HEK293T (cell line): Measurements from ENCODE around the gene ZNF277.

Experiments used
- CTCF ChIA-PET: fragments of 350-600 bp; formaldehyde crosslinking; extraction: SDS; loops from one replicate; lab custom pipeline; 2021; ENCODE audit warnings: antibody characterized with exemption, inconsistent platforms; lab: Yijun Ruan, JAX
- POLR2A ChIA-PET: fragments of 350-600 bp; formaldehyde crosslinking; extraction: SDS; loops from one replicate; lab custom pipeline; 2020; ENCODE audit warnings: antibody characterized with exemption, inconsistent platforms; lab: Yijun Ruan, JAX
- DNase-seq: peaks from one replicate; pipeline ENCODE4 v3.0.0; 2012; ENCODE audit warnings: mixed read lengths; ENCODE audit errors: extremely low spot score
- ARNT ChIP-seq: fragments of 450-650 bp; IDR thresholded peaks from 2 replicates; pipeline ENCODE4 v1.6.1; 2017; ENCODE audit warnings: mild to moderate bottlenecking
- BHLHE40 ChIP-seq: fragments of 450-650 bp; IDR thresholded peaks from 2 replicates; pipeline ENCODE4 v1.6.1; 2016; ENCODE audit warnings: mild to moderate bottlenecking, moderate library complexity, borderline replicate concordance
- CTBP1 ChIP-seq: fragments of 450-650 bp; IDR thresholded peaks from 2 replicates; pipeline ENCODE4 v1.6.1; 2016; ENCODE audit warnings: borderline replicate concordance
- ELF4 ChIP-seq: fragments of 450-650 bp; IDR thresholded peaks from 2 replicates; pipeline ENCODE4 v1.6.1; 2017; ENCODE audit warnings: antibody characterized with exemption
- FOXA1 ChIP-seq: fragments of 450-650 bp; IDR thresholded peaks from 2 replicates; pipeline ENCODE4 v1.6.1; 2016; ENCODE audit warnings: mild to moderate bottlenecking
- FOXK2 ChIP-seq: fragments of 450-650 bp; IDR thresholded peaks from 2 replicates; pipeline ENCODE4 v1.6.1; 2016; ENCODE audit warnings: mild to moderate bottlenecking
- FOXM1 ChIP-seq: fragments of 450-650 bp; IDR thresholded peaks from 2 replicates; pipeline ENCODE4 v1.6.1; 2017; ENCODE audit warnings: mild to moderate bottlenecking, borderline replicate concordance
- HDGF ChIP-seq: fragments of 450-650 bp; IDR thresholded peaks from 2 replicates; pipeline ENCODE4 v1.6.1; 2017; ENCODE audit warnings: antibody characterized with exemption, borderline replicate concordance
- L3MBTL2 ChIP-seq: fragments of 450-650 bp; conservative IDR thresholded peaks from 2 replicates; pipeline ENCODE4 v1.6.1; 2016; ENCODE audit warnings: mild to moderate bottlenecking
- LEF1 ChIP-seq: fragments of 450-650 bp; IDR thresholded peaks from 2 replicates; pipeline ENCODE4 v1.6.1; 2017; ENCODE audit warnings: mild to moderate bottlenecking, borderline replicate concordance
- NFRKB ChIP-seq: fragments of 450-650 bp; IDR thresholded peaks from 2 replicates; pipeline ENCODE4 v1.6.1; 2016; ENCODE audit warnings: mild to moderate bottlenecking, moderate library complexity
- PKNOX1 ChIP-seq: fragments of 450-650 bp; IDR thresholded peaks from 2 replicates; pipeline ENCODE4 v1.6.1; 2016
- SP1 ChIP-seq: fragments of 450-650 bp; IDR thresholded peaks from 2 replicates; pipeline ENCODE4 v1.6.1; 2017
- SUZ12 ChIP-seq: fragments of 450-650 bp; IDR thresholded peaks from 2 replicates; pipeline ENCODE4 v1.6.1; 2016; ENCODE audit warnings: mild to moderate bottlenecking
- TARDBP ChIP-seq: fragments of 450-650 bp; IDR thresholded peaks from 2 replicates; pipeline ENCODE4 v1.6.1; 2016
- ZNF384 ChIP-seq: fragments of 450-650 bp; IDR thresholded peaks from 2 replicates; pipeline ENCODE4 v1.6.1; 2016

Gene ZNF277

DNA sequence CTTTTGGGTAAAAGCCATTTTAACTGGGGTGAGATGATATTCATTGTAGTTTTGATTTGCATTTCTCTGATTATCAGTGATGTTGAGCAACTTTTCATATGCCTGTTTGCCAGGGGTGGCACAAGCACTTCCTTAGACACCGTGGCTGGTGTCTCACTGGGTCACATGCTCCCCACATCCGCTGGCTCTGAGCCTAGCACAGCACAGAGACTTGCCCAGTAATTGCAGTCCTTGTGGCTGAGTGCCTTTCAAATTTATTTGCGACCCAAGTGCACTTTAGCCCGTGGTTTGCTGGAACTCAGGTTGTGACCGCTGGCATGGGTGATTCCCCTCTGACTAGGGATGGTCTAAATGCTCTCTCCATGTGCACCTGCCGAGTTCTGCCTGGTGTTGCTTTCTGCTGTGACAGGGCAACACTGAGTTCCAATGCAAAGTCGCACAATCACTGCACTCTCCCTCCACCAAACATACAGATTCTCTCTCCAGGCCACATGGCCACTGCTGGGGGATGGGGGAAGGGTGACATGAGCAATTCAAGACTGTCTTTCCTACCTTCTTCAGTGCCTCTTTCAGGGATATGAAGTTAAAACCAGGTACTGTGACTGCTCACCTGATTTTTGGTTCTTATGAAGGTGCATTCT lies 66.5 kb downstream of the ZNF277 start:
- TF ChIP-seq TARDBP, result no peak
- TF ChIP-seq NFRKB, result no peak
- TF ChIP-seq LEF1, result no peak
- no peak for TF ChIP-seq PKNOX1
- CTCF ChIA-PET, result no interaction called here
- no peak for DNase-seq
- POLR2A ChIA-PET, result no interaction called here

DNA sequence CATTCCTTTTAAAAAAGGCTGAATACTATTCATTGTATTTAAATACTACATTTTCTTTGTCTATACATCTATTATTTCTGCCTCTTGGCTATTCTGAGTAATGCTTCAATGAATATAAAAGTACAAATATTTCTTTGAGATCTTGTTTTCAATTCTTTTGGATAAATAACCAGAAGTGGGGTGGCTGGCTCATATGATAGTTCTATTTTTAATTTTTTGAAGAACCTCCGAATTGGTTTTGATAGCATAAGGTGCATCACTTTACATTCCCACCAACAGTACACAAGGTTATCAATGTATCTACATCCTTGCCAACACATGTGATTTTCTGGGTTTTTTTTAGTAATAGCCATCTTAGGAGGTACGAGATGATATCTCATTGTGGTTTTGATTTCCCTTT lies 72.5 kb downstream of the ZNF277 start:
- ChIA-PET CTCF (no interaction called here), POLR2A (no interaction called here)
- no peak for DNase-seq
- TF ChIP-seq FOXM1, result no peak
- TF ChIP-seq ELF4, result no peak
- no peak for TF ChIP-seq CTBP1
- TF ChIP-seq LEF1, result no peak
- TF ChIP-seq HDGF, result no peak
- TF ChIP-seq BHLHE40, result no peak
- no peak for TF ChIP-seq TARDBP
- no peak for TF ChIP-seq ZNF384
- no peak for TF ChIP-seq PKNOX1
- no peak for TF ChIP-seq NFRKB
- TF ChIP-seq SUZ12, result no peak
- no peak for TF ChIP-seq L3MBTL2
- no peak for TF ChIP-seq ARNT
- TF ChIP-seq FOXA1, result no peak

DNA sequence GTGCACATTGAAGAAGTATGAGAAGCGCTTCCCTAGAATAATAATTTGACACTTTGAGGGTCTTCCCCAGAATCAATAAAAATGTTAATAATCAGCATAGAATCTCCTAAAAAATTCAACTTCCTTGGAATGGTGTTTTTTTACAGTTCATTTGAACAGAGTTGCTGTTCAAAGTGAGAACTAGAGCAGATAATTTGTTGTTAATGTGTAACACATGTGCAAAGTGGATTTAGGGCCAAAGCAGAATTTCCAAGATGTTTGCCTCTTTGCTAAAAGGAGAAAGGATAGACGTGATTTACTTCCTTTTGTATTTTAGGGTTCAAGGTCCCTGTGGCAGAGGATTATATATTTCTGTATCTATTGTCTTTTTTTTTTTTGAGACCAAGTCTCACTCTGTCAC lies 73.8 kb downstream of the ZNF277 start:
- POLR2A ChIA-PET, result no interaction called here

DNA sequence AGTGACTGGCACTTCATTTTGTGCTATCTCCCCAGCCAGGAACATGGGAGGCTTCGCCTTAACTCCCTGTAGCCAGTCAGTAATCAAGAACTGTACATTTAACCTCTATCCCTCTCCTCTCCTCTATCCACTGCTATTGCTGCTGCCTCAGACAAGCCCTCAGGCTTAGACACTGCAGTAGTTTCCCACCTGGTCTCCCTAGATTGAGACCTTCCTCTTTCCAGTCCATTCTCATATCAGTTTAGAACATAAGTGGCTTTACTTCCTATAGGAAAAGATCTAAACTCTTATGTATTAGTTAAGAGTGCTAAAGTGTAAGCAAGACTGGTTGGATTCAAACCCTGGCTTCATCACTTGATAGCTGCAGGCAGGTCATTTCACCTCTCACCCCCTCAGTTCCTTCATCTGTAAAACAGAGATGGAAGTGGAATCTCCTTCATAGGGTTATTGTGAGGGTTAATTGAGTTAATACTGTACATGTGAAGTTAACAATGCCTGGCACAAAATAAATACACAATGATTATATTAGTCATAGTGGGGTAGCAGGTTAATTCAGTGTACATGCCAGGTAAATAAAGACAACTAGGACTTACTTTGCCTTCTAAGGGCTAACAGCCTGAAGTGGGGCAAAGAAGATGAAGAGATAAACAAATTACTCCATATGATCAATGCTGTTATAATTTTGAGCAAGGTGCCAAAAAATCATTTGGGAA lies 76.1 kb downstream of the ZNF277 start:
- no peak for DNase-seq
- no peak for TF ChIP-seq CTBP1
- no peak for TF ChIP-seq FOXK2
- no peak for TF ChIP-seq L3MBTL2
- CTCF ChIA-PET, result no interaction called here
- POLR2A ChIA-PET, result no interaction called here

More for the DNA sequence above, 73.8 kb downstream of the ZNF277 start:
- DNase-seq, result no peak
- CTCF ChIA-PET, result no interaction called here
- no peak for TF ChIP-seq SUZ12
- no peak for TF ChIP-seq PKNOX1
- no peak for TF ChIP-seq NFRKB
- no peak for TF ChIP-seq ARNT
- TF ChIP-seq ZNF384, result no peak

DNA sequence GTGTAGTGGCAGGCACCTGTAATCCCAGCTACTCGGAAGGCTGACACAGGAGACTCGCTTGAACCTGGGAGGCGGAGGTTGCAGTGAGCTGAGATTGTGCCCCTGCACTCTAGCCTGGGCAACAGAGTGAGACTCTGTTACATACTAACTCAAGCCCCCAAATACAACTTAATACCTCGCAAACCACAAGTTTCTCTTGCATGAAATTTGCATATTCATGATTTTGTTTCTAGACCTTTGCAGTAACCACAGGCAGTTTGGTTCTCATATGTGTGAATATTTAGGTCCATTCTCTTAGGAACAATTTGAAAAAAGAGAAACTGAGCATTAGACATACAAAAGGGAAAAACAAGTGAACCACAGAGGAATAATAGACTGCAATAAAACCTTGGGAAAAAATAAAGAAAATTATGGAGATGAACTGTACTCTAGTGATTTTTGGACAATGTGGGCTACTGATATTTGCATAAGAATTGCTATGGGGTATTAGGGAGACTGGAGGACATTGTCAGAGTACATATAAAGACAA lies 77.0 kb downstream of the ZNF277 start:
- ChIA-PET POLR2A (no interaction called here), CTCF (no interaction called here)
- TF ChIP-seq L3MBTL2 (no peak), NFRKB (no peak), TARDBP (no peak), SUZ12 (no peak), FOXA1 (no peak)
- no peak for DNase-seq

- ChIA-PET CTCF (no interaction called here), POLR2A (no interaction called here)
- no peak for TF ChIP-seq TARDBP
- TF ChIP-seq SP1, result no peak
- no peak for TF ChIP-seq ARNT
- no peak for TF ChIP-seq CTBP1
- no peak for TF ChIP-seq SUZ12
- no peak for TF ChIP-seq HDGF
- DNase-seq, result no peak
These were observed 80.0 kb downstream of the ZNF277 start for GRCh38 chr7:112286250-112287086.
